ENCODE data around the gene NR1I3.
"Not testable (repeated sequence)": the region's sequence is repeated elsewhere in the genome, so short reads cannot be mapped to it uniquely, and the experiment has no call there.

Gene NR1I3

GRCh38 chr1:161250829-161251228 lies 12.8 kb upstream of the NR1I3 start:
- DNase-seq (ENCODE audit: low spot score), result no peak

GRCh38 chr1:161250100-161250499 lies 12.1 kb upstream of the NR1I3 start:
- DNase-seq (ENCODE audit: low spot score), result not testable (repeated sequence)

- DNase-seq (ENCODE audit: low spot score), result no peak
Observed at GRCh38 chr1:161244888-161245287, 6.9 kb upstream of the NR1I3 start.

- no peak for DNase-seq (ENCODE audit: low spot score)
Observed at GRCh38 chr1:161242313-161242712, 4.3 kb upstream of the NR1I3 start.

GRCh38 chr1:161241682-161242081 lies 3.7 kb upstream of the NR1I3 start:
- no peak for DNase-seq (ENCODE audit: low spot score)

GRCh38 chr1:161235957-161236775 lies 1.8 kb downstream of the NR1I3 start:
- no peak for DNase-seq (ENCODE audit: low spot score)

GRCh38 chr1:161233102-161233501 lies 4.9 kb downstream of the NR1I3 start:
- DNase-seq (ENCODE audit: low spot score), result no peak

GRCh38 chr1:161230762-161231161 lies 7.2 kb downstream of the NR1I3 start:
- DNase-seq (ENCODE audit: low spot score), result no peak

- DNase-seq (ENCODE audit: low spot score), result no peak
Observed at GRCh38 chr1:161229896-161230295, 8.1 kb downstream of the NR1I3 start.

GRCh38 chr1:161228032-161228431 lies 10.0 kb downstream of the NR1I3 start:
- DNase-seq (ENCODE audit: low spot score), result no peak

- peak; percentile 83 for DNase-seq (ENCODE audit: low spot score)
Observed at GRCh38 chr1:161227196-161227871, 10.7 kb downstream of the NR1I3 start.

- DNase-seq (ENCODE audit: low spot score), result no peak
Observed at GRCh38 chr1:161226759-161227158, 11.2 kb downstream of the NR1I3 start.

- no peak for DNase-seq (ENCODE audit: low spot score)
Observed at GRCh38 chr1:161226320-161226711, 11.7 kb downstream of the NR1I3 start.

GRCh38 chr1:161225534-161226319 lies 12.3 kb downstream of the NR1I3 start, which contains the start of gene TOMM40L:
Gene TOMM40L, plus strand, starts transcription at chr1:161226060. Its CDS starts 430 bp downstream, at chr1:161226490.
- DNase-seq (ENCODE audit: low spot score), result peak; percentile 87

- no peak for DNase-seq (ENCODE audit: low spot score)
Observed at GRCh38 chr1:161225178-161225533, 12.8 kb downstream of the NR1I3 start.

- not testable (repeated sequence) for DNase-seq (ENCODE audit: low spot score)
Observed at GRCh38 chr1:161224695-161225087, 13.3 kb downstream of the NR1I3 start.

- no peak for DNase-seq (ENCODE audit: low spot score)
Observed at GRCh38 chr1:161223805-161224694, 14.0 kb downstream of the NR1I3 start.

- no peak for DNase-seq (ENCODE audit: low spot score)
Observed at GRCh38 chr1:161222175-161223019, 15.6 kb downstream of the NR1I3 start.

GRCh38 chr1:161220002-161220401 lies 18.0 kb downstream of the NR1I3 start:
- no peak for DNase-seq (ENCODE audit: low spot score)

GRCh38 chr1:161219078-161219892 lies 18.7 kb downstream of the NR1I3 start:
- no peak for DNase-seq (ENCODE audit: low spot score)

All from left forelimb (tissue), 1 donor.